NCI-H1092 treated with DMSO at 0.1 percent for 48 hours (cell line): ENCODE measurements around the gene TMEM247.
A peak's percentile ranks its signal among the peaks of the same experiment; 100 is the strongest.
"Not testable (repeated sequence)": the region's sequence is repeated elsewhere in the genome, so short reads cannot be mapped to it uniquely, and the experiment has no call there.

Experiments used
- DNase-seq: peaks from one replicate; lab custom pipeline; 2025; lab: John Stamatoyannopoulos, UW

The TMEM247 gene

DNA sequence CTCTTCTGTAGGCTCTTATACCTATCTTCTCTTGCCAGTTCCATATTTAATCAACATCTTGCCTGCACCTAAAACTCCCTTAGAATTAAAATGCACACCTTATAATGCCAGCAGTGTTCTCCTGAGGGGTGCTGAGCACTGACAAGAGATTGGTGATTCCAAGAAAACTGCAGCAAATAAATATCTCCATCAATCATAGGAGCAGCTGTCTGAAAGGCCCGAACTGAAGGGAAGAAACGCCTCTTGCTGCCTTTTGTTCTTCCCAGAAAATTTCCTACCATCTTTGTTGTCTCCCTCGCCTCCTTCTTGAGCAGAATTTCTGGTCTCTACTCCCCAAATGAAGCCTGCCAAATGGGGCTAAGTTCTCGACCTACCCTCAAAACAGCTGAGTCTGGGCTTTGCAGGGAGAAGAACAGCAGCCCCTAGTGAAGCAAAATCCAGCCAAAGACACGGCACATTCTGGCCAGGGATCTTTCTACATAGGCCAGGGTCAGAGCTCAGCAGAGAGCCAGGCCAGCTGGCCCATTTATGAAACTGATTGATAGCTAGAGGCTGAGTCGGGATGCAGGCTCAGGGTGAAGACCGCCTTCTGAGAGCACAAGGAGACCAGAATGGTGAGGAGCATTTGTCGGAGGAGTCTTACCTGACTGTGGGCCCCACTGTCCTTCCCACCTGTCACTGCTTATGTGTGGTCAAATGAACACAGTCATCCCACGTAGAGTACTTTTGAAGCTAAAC lies 20.4 kb upstream of the TMEM247 start:
- DNase-seq = no peak

DNA sequence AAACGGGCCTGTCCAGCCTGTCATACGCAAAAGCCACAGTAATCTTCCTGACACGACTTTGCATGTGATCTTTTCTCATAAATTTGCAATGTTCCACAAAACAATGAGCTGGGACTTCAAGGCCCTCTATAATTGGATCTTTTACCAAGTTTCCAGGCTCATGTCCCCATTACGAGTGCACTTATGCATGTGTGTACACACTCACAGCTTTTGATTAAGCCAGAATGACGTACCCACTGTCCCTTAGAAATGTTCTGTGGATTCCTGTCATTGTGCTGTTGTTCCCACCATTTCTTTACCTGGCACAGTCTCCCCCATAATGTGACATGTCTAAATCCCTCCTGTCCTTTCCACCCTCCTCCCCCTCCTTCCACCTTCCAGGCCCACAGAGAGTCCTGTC lies 19.7 kb upstream of the TMEM247 start:
- no peak for DNase-seq

DNA sequence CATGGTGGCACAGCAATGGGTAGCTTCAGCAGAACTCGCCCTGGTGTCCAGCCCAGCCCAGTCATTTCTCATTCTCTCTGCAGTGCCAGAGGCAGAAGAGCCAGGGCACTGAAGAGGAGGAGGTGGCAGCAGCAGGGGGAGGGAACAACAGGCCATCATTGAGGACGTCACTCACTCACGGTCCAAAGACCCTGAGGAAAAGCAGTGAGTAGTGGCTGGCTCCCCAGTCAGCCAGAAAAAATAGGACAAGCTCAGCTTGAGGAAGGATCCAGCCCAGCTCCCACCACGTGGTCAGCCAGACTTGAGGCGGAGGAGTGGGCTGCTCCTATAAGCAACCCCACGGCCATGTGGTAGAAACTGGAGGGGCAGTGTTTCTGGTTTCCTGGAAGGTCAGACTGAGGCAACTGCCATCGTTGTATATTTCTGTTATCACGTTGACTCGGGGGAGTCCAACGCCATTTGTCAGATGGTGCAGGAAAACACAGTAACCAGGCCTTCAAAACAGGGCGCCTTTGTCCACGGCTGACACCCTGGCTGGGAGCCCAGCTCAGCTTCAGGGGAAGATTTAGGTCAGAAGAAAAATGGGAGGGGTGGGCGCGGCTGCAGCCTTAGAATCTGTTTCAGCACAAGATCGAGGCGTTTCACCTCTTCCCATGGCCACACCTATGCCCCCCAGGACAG lies 19.0 kb upstream of the TMEM247 start:
- peak; percentile 15 for DNase-seq

DNA sequence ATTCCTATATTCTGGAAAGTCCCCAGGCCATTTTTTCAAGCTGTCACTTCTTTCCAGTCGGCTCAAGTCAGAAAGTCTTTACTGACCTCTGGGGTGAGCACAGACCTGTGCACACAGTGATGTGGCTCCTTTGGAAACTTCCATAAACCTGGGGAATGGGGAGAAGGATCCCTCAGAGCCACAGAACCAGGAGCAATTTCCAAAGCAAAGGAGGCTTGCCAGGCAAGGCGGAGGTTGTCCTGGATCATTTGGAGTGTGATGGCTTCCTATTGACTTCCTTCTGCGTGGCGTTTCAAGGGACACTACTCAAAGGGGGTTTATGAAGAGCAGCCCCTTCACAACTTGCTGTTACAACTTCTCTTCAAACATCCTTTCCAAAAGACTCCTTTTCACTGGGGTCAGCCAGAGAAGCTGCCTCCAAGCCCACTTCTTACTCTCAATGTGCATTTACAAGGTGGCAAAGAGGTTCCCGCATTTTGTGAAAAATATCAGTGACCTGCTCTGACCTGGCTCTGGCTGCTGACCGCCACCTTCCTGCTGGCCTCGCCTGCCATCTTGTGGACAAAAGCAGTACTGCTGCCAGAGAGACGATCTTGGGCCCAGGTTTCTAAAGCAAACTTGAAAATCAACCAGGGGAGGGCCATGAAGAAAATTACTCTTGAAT lies 18.2 kb upstream of the TMEM247 start:
- DNase-seq = peak; percentile 3

DNA sequence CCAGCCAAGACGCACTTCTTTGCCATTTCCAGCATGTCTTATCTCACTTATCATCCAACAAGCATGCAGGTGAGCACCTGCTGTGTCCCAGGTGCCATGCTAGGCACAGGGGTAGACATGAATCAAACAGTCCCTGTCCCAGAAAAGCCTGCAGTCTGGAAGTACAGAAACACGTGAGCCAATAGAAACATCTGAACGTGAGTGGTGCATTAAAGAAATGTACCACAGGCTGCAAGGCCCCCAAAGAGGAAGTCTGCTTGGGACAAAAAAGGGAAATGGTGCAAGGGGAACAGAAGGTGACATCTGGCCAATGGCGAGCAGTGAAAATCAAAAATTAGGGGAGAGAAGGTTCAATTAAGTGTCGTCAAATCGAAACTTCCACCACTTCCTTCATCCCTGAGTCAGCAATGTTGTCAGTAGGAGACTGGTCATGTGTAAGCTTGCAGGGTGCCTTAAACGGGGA lies 17.6 kb upstream of the TMEM247 start:
- DNase-seq = no peak

DNA sequence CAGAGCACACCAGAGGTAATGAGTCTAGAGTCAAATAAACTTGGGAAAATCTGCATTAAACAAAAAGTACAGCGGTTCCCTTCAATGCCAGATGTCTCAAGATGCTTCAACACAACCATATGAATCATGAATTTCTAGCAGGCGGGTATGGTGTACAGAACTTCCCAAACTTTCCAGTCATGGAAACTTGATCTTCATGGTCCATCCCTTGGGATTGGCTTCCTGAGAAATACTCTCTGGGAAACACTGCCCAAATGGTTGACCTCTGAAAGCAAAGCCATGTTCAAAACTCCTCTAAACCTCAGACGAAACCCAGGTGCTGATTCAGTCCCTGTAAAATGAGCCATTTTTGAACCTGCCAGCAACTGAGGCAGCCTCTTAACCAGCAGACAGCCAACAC lies 16.4 kb upstream of the TMEM247 start:
- no peak for DNase-seq

DNA sequence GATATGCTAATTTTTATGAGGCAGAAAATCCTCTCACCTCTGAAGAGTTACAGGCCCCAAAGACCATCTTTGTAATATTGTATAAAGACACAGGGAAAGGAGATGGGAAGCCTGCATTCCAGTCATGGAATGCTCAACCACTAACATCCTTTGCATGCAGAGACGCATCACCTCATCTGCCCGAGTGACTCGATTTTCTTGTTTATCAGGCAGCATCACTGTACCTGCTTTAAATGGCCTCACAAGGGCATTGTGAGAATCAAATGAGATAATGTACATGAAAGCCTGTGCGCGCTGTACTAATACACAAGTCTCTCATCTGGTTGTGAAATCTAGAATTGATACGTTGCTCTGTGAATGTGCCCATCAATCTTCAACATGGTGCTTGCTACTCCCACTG lies 10.2 kb upstream of the TMEM247 start:
- no peak for DNase-seq

DNA sequence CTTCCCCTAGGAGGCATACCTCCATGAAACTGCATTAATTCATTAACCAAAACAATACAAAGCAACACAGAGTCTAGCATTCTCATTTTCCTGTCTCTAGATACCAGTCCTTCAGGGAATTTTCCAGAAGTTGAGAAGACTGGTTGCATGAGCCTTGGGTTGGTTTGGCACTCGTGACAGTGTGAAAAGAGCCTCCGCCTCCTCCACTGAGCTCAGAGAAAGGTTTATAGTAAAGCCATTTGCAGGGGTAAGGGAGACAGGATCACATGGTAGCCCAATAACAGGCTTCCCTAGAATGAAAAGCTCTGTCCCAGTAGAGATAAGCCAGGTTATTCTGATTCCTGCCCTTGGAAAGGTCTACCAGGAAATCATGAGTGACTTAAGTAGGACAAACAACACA lies 9.7 kb upstream of the TMEM247 start:
- DNase-seq = no peak

DNA sequence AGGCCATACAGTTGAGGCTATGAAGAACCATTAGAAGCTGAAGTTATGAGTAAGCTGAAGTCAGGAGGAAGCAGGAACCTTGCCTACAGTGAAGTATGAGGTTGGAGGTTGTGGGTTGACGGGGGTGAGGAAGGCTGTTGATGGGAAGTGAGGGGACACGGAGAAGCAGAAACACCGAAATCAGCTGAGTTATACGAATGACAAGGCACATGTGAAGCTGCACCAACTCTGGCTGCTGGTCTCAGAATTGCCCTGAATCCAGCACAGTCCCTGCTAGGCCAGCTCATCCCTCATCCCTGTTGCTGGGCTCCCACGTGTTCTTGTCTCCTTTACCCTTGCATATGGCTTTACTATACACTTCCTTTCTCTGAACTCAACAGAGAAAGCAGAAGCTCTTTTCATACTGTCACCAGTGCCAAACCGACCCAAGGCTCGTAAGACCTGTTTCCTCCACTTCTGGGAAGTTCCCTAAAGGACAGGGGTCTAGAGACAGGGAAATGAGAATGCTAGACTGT lies 9.2 kb upstream of the TMEM247 start:
- DNase-seq = no peak

DNA sequence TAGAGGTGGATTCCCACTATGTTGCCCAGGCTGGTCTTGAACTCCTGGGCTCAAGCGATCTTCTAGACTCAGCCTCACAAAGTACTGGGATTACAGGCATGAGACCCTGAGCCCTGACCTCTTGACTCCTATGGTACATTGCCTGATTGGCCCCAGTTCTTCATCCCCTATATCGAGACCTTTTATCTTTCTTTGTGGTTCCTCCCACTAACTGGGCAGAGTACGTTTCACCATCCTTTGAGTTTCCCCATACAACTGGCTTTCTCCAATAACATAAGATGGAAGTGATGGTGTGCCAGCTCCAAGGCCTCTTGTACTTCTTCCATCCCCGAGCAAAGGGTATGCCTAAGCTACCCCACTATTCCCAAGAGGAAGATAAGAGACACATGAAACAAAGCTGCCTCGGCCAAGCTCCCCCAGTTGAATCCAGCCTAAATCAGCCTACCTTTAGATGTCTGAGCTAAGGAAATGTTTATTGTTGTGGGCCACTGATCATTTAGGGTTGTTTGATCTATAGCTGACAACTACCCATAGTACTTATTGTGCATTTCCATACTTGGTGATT lies 8.3 kb upstream of the TMEM247 start:
- no peak for DNase-seq

DNA sequence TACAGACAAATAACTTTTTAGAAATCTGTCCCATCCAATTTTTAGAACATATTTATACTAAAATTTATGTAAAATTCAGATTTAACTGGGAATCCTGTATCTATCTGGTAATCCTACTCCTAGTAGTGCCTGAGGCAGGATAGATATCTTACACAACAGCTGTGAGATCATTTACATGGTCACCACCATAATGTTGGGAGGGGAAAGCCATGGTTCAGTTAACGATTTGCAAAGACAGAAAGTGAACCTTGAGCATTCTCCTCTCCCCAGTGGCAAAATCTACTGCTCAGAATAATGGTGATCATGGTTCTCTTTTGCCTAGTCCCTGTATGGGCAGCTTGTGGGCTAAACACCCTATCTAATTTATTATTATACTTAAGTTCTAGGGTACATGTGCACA lies 7.7 kb upstream of the TMEM247 start:
- DNase-seq = no peak

DNA sequence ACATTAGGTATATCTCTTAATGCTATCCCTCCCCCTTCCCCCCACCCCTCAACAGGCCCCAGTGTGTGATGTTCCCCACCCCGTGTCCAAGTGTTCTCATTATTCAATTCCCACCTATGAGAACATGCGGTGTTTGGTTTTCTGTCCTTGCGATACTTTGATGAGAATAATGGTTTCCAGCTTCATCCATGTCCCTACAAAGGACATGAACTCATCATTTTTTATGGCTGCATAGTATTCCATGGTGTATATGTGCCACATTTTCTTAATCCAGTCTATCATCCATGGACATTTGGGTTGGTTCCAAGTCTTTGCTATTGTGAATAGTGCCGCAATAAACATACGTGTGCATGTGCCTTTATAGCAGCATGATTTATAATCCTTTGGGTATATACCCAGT lies 7.2 kb upstream of the TMEM247 start:
- not testable (repeated sequence) for DNase-seq

DNA sequence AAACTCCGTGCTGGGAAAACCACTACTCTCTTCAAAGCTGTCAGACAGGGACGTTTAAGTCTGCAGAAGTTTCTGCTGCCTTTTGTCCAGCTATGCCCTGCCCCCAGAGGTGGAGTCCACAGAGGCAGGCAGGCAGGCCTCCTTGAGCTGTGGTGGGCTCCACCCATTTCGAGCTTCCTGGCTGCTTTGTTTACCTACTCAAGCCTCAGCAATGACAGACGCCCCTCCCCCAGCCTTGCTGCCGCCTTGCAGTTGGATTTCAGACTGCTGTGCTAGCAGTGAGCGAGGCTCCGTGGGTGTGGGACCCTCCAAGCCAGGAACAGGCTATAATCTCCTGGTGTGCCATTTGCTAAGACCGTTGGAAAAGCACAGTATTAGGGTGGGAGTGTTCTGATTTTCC lies 1.9 kb upstream of the TMEM247 start:
- not testable (repeated sequence) for DNase-seq

DNA sequence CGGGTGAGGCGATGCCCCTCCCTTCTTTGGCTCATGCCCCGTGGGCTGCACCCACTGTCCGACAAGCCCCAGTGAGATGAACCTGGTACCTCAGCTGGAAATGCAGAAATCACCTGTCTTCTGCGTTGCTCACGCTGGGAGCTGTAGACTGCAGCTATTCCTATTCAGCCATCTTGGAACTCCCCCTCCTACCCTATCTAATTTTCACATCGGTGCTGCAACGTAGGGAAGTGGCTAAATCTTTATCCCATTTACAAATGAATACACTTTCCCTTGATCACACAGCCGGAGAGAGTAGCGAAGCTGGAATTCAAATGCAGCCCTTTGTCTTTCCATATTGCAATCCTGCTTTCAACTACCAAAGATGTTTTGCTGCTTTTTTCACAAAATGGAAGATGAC lies 1.4 kb upstream of the TMEM247 start:
- DNase-seq = no peak

DNA sequence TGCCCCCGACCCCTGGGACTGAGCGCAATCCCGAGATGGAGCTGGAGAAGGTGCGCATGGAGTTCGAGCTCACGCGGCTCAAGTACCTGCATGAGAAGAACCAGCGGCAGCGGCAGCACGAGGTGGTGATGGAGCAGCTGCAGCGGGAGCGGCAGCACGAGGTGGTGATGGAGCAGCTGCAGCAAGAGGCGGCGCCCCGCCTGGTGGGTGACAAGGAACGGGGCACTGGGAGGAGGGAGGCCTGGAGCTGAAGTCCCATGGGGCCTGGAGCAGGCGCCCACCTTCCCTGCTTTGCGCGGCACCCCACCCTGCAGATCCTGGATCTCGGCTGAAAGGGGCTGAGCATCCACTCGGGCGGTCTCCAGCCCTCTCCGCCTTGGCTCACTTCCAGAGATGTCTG lies 1.2 kb downstream of the TMEM247 start:
- DNase-seq = peak; percentile 15

DNA sequence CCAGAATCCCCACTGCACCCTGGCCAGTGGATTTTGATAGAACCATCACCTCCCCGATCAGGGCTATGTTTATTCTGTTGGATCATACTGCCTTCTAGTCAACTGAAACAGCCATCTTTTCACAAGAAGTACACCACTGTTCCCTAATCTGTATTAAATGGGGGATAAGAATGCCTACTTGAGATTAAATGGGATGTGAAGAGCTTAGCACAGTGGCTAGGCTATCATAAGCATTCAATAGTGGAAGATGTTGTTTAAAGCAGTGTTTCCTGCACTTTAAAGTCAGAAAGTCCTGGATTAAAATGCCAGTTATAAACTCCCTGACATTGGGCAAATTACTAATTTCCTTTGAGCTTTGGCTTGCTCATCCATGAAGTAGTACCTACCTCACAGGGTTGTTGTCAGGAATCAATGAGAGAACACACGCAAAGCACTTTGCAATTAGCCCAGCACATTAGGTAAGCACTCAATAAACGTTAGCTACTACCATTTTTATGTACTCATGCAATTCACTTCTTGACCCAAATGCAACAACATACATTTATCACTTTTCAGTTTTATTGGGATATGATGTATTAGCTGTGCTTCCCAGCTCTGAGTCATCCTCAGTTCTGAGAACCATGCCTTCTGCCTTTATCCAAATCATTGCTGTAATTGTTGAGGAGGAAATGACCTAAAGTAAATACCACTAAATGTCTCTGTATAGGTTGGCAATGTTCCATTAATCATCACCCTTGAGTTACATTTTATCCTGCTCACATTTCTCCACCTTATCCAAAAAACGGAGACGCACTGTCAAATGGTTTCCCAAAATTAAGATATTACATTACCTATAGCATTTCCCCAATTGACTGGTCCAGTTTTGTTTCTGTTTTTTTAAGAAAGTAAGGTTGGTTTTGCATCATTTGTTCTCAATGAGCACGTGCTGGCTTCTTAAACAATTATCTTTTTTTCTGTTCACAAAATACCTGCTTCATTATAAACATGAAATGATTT lies 2.1 kb downstream of the TMEM247 start:
- DNase-seq = peak; percentile 16

DNA sequence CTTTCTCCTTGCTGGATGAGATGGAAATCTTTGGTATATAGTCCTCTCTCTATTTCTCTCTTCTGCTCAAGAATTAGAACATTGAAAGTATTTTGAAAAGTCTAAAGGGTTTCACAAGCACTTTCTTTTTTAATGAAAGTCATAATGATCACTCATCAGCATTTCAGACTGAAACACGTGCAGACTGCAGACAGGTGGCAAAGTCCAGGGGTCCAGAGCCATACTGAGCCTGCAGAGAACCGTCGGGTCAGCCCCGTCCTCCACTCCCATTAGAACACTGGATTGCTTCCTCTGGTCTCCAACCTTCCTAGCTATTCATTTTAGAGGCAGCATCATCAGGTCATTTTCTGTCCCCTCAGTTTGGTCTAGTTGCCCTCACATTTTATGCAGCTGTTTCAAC lies 3.1 kb downstream of the TMEM247 start:
- no peak for DNase-seq

DNA sequence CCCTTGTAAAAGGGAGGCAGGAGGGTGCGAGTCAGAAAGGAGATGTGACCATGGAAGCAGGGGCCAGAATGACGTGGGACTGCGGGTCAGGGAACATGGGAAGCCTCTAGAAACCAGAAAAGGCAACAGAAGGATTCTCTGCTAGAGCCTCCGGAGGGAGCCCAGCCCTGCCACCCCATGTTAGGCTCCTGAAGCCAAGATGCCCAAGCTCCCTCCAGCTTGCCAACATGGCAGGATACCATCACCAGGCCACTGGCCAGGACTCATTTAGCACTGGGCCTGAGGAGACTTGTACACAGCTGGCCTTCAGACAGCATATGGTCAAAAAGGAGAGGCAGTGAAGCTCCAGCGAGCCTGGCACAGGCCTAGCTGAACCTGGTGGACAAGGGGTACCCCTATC lies 5.6 kb downstream of the TMEM247 start:
- DNase-seq = no peak

DNA sequence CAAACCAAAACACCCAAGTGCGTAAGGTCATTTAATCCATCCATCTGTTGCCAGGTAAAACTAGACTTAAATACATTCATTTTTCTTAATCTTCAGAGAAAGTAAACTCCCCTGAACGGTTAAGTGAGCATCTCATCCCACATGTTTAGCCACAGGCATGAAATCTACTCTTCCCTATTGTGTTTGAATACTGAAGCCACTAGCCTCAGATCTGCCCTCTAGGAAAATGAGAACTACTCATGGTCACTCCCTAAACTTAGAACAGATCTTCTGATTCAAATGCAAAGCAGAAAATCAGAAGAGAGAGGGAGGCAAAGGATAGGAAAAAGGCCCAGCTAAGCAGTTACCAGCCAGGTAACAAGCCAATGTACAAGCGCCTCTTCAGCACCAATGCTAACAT lies 7.1 kb downstream of the TMEM247 start:
- no peak for DNase-seq

DNA sequence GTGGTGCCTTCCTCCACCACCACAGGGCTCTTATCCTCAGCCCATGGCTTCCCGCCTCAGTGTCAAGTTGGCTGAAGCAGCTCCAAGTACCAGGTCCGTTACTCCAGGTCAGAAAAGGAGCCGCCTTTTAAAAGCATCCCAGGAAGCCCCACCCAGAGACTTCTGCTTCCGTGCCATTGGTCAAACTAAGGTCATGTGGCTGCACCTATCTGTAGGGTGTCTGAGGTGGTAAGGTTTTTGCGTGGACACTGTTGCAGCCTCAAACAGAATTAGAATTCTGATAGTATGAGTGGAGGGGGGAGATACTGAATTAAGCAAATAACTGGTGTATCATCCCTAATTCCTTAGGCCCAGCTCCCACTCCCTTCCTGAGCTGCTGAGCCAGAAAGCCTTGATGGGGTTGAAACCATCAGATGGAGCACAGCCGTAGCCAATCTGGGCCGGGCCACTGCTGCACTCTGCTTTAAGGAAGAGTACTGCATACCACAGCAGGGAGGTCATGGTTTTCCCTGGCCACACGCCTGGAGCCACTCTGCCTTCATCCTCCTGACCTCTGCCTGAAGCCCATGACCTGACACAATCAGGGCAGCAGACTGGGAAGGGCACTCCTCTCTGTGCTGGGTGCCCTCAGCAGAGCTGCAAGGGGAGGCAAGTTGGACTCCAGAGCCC lies 8.4 kb downstream of the TMEM247 start:
- DNase-seq = no peak

DNA sequence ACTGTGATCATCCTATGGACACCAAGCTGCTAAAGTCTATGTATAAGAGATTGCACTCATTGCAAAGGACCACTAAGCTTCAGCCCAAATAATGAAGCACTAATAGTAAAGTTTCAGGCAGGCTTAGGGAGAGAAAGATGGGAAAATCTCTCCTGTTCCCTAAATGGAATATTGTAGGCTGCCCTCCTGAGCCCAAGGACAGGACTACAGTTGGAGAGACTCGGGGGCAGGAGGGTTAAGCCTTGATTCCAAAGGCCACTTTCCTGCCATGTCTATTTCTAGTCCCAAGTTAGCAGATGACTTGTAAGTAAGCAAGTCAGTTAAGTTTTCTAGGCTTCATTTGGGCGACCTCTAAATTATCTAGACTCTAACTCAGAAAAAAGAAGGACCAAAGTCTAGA lies 9.0 kb downstream of the TMEM247 start:
- no peak for DNase-seq
